GM18526 (cell line): ENCODE results near the gene SMG7.

Source experiments
- POLR2A ChIP-seq: IDR thresholded peaks from 3 replicates; pipeline ENCODE4 v1.6.1; 2011; ENCODE audit not compliant: insufficient read length; ENCODE audit errors: extremely low read depth

Gene SMG7

DNA sequence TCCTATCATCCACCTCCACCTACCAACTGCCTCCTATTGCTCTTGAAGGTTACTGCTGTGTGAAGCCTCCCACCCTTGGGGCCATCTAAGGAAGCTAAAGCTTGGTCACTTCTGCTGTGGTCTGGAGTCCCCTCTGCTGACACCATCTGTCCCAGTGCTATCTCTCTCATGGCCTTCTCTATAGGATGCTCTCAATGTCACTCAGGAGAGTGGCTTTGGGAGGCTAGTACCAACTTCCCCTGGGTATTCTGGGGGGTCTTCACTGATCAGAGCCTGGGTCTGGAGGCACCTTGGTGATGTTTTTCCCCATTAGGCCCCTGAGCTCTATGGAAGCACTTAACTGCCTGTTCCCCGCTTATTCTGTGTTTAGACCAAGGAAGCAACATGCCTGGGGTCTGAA is 130.2 kb downstream of the SMG7 start:
- TF ChIP-seq POLR2A: no peak
